HEK293 (cell line): ENCODE data around the gene CADM4.

ENCODE experiments used
- CTCF ChIA-PET: fragments of 350-600 bp; formaldehyde crosslinking; extraction: SDS; loops from one replicate; lab custom pipeline; 2021; ENCODE audit warnings: antibody characterized with exemption; lab: Yijun Ruan, JAX
- POLR2A ChIA-PET: fragments of 300-600 bp; formaldehyde crosslinking; extraction: SDS; loops from one replicate; lab custom pipeline; 2020; ENCODE audit warnings: antibody characterized with exemption, inconsistent platforms; lab: Yijun Ruan, JAX
- H3K27ac ChIP-seq: fragments of 200-500 bp; sonication (Bioruptor generic); 2 replicates; pipeline ENCODE4 v1.5.1; 2014; ENCODE audit warnings: low read depth, low read length, control low read depth, inconsistent platforms; ENCODE audit errors: extremely low read depth
- H3K36me3 ChIP-seq, 2 experiments: fragments of 200-500 bp in 1 of 2; sonication (Bioruptor generic) in 1 of 2; 1 replicate in 1 of 2; 2 replicates in 1 of 2; pipeline ENCODE4 v1.5.1; 2014 to 2017; ENCODE audit warnings: inconsistent platforms in 2 of 2, low read length in 2 of 2; ENCODE audit not compliant: control insufficient read depth in 2 of 2, insufficient read depth in 1 of 2
- H3K4me1 ChIP-seq: fragments of 200-500 bp; sonication (Bioruptor generic); 2 replicates; pipeline ENCODE4 v1.5.1; 2014; ENCODE audit warnings: mild to moderate bottlenecking, low read length, inconsistent platforms; ENCODE audit not compliant: control insufficient read depth, insufficient read depth
- H3K4me3 ChIP-seq: 2 replicates; pipeline ENCODE4 v1.5.1; 2011; ENCODE audit warnings: low read depth, mild to moderate bottlenecking, control low read depth, low read length, moderate library complexity
- H3K9me3 ChIP-seq: fragments of 200-500 bp; sonication (Bioruptor generic); 2 replicates; pipeline ENCODE4 v1.5.1; 2014; ENCODE audit warnings: low read depth, low read length, inconsistent platforms; ENCODE audit not compliant: control insufficient read depth, insufficient read depth
- GLIS1 ChIP-seq: fragments of 450-650 bp; formaldehyde crosslinking; IDR thresholded peaks from 2 replicates; pipeline ENCODE4 v1.5.1; 2016; ENCODE audit warnings: missing biosample characterization, missing genetic modification characterization
- PRDM1 ChIP-seq: fragments of 450-650 bp; formaldehyde crosslinking; IDR thresholded peaks from 2 replicates; pipeline ENCODE4; 2016; ENCODE audit warnings: missing biosample characterization, missing genetic modification characterization
- TSHZ1 ChIP-seq: fragments of 450-650 bp; formaldehyde crosslinking; IDR thresholded peaks from 2 replicates; pipeline ENCODE4 v1.5.1; 2016; ENCODE audit warnings: missing biosample characterization, missing genetic modification characterization, borderline replicate concordance
- ZBTB1 ChIP-seq: fragments of 450-650 bp; formaldehyde crosslinking; IDR thresholded peaks from 2 replicates; pipeline ENCODE4 v1.5.1; 2016; ENCODE audit warnings: missing biosample characterization, missing genetic modification characterization
- ZFP3 ChIP-seq: fragments of 450-650 bp; formaldehyde crosslinking; IDR thresholded peaks from 2 replicates; pipeline ENCODE4 v1.5.1; 2016; ENCODE audit warnings: low read depth, missing biosample characterization, missing genetic modification characterization
- ZFP37 ChIP-seq: fragments of 450-650 bp; formaldehyde crosslinking; IDR thresholded peaks from 2 replicates; pipeline ENCODE4 v1.5.1; 2016; ENCODE audit warnings: missing biosample characterization, missing genetic modification characterization
- ZNF148 ChIP-seq: fragments of 450-650 bp; formaldehyde crosslinking; IDR thresholded peaks from 2 replicates; pipeline ENCODE4 v1.5.0; 2017; ENCODE audit warnings: missing biosample characterization, missing genetic modification characterization, borderline replicate concordance
- ZNF169 ChIP-seq: fragments of 450-650 bp; formaldehyde crosslinking; IDR thresholded peaks from 2 replicates; pipeline ENCODE4 v1.5.1; 2016; ENCODE audit warnings: missing biosample characterization, missing genetic modification characterization
- ZNF175 ChIP-seq: fragments of 450-650 bp; formaldehyde crosslinking; IDR thresholded peaks from 2 replicates; pipeline ENCODE4 v1.5.1; 2016; ENCODE audit warnings: missing biosample characterization, missing genetic modification characterization
- ZNF23 ChIP-seq: fragments of 450-650 bp; formaldehyde crosslinking; IDR thresholded peaks from 2 replicates; pipeline ENCODE4 v1.5.1; 2016; ENCODE audit warnings: missing biosample characterization, missing genetic modification characterization, borderline replicate concordance
- ZNF24 ChIP-seq: fragments of 450-650 bp; formaldehyde crosslinking; IDR thresholded peaks from 2 replicates; pipeline ENCODE4 v1.5.1; 2016; ENCODE audit warnings: missing biosample characterization, missing genetic modification characterization
- ZNF274 ChIP-seq, 2 experiments: fragments of 200-500 bp in 1 of 2; fragments of 450-650 bp in 1 of 2; sonication (Bioruptor generic) in 1 of 2; formaldehyde crosslinking in 1 of 2; IDR thresholded peaks; 2 replicates each; pipeline versions ENCODE4 v1.5.1 to v1.6.1; 2014 to 2016; ENCODE audit warnings: borderline replicate concordance in 1 of 2, inconsistent platforms in 1 of 2, low read length in 1 of 2, missing biosample characterization in 1 of 2, missing genetic modification characterization in 1 of 2
- ZNF311 ChIP-seq: fragments of 450-650 bp; formaldehyde crosslinking; IDR thresholded peaks from 2 replicates; pipeline ENCODE4 v1.5.1; 2017; ENCODE audit warnings: missing biosample characterization, missing genetic modification characterization, borderline replicate concordance
- ZNF366 ChIP-seq: fragments of 450-650 bp; formaldehyde crosslinking; conservative IDR thresholded peaks from 2 replicates; pipeline ENCODE4 v1.5.1; 2016; ENCODE audit warnings: missing biosample characterization, missing genetic modification characterization
- ZNF548 ChIP-seq: fragments of 450-650 bp; formaldehyde crosslinking; IDR thresholded peaks from 2 replicates; pipeline ENCODE4 v1.5.1; 2016; ENCODE audit warnings: missing biosample characterization, missing genetic modification characterization
- ZNF621 ChIP-seq: fragments of 450-650 bp; formaldehyde crosslinking; IDR thresholded peaks from 2 replicates; pipeline ENCODE4 v1.5.1; 2017; ENCODE audit warnings: missing biosample characterization, missing genetic modification characterization
- ZNF645 ChIP-seq: fragments of 450-650 bp; formaldehyde crosslinking; IDR thresholded peaks from 2 replicates; pipeline ENCODE4; 2016; ENCODE audit warnings: missing biosample characterization, missing genetic modification characterization
- ZNF664 ChIP-seq: fragments of 450-650 bp; formaldehyde crosslinking; IDR thresholded peaks from 2 replicates; pipeline ENCODE4 v1.5.1; 2016; ENCODE audit warnings: missing biosample characterization, missing genetic modification characterization
- ZNF670 ChIP-seq: fragments of 450-650 bp; formaldehyde crosslinking; IDR thresholded peaks from 2 replicates; pipeline ENCODE4 v1.5.1; 2016; ENCODE audit warnings: missing biosample characterization, missing genetic modification characterization, low read depth
- ZNF768 ChIP-seq: fragments of 450-650 bp; formaldehyde crosslinking; IDR thresholded peaks from 2 replicates; pipeline ENCODE4 v1.5.1; 2018; ENCODE audit warnings: missing biosample characterization, mild to moderate bottlenecking, missing genetic modification characterization
- ZNF785 ChIP-seq: fragments of 450-650 bp; formaldehyde crosslinking; IDR thresholded peaks from 2 replicates; pipeline ENCODE4 v1.5.1; 2016; ENCODE audit warnings: missing biosample characterization, missing genetic modification characterization
- ZNF791 ChIP-seq: fragments of 450-650 bp; formaldehyde crosslinking; IDR thresholded peaks from 2 replicates; pipeline ENCODE4 v1.5.1; 2016; ENCODE audit warnings: missing biosample characterization, missing genetic modification characterization
- ZXDB ChIP-seq: fragments of 450-650 bp; formaldehyde crosslinking; IDR thresholded peaks from 2 replicates; pipeline ENCODE4 v1.5.1; 2016; ENCODE audit warnings: missing biosample characterization, missing genetic modification characterization
- TF ChIP-seq, protein P1 (sequence below): fragments of 450-650 bp; formaldehyde crosslinking; IDR thresholded peaks from 2 replicates; pipeline ENCODE4 v1.5.1; 2016; ENCODE audit warnings: missing biosample characterization, missing genetic modification characterization
- TF ChIP-seq, protein P2 (sequence below): fragments of 450-650 bp; formaldehyde crosslinking; IDR thresholded peaks from 2 replicates; pipeline ENCODE4 v1.5.1; 2016; ENCODE audit warnings: missing biosample characterization, missing genetic modification characterization
- TF ChIP-seq, protein P3 (sequence below): fragments of 450-650 bp; formaldehyde crosslinking; IDR thresholded peaks from 2 replicates; pipeline ENCODE4 v1.5.1; 2016; ENCODE audit warnings: missing biosample characterization, missing genetic modification characterization

CADM4 gene

GRCh38 chr19:43675906-43676305, 36.3 kb upstream of the CADM4 start:
- Histone ChIP-seq H3K9me3 (no peaks in the 10 kb centered on the region), H3K36me3 (no peaks in the 10 kb centered on the region; a peak in 1 of 3 replicates), H3K4me1 (peaks cover 27% of the 10 kb centered on the region), H3K27ac (no peak overlapping the region), H3K4me3 (no peak overlapping the region)
- CTCF ChIA-PET: interaction anchor here (1.0 to 1.2 kb wide), 2 partner anchors 23 to 92 kb away, joined by 3 to 5 read pairs; no protein-coding TSS in a partner anchor
- POLR2A ChIA-PET: no interaction called here
- no peak for TF ChIP-seq ZNF768 (tag by site-specific recombination)
- TF ChIP-seq, protein P1, sequence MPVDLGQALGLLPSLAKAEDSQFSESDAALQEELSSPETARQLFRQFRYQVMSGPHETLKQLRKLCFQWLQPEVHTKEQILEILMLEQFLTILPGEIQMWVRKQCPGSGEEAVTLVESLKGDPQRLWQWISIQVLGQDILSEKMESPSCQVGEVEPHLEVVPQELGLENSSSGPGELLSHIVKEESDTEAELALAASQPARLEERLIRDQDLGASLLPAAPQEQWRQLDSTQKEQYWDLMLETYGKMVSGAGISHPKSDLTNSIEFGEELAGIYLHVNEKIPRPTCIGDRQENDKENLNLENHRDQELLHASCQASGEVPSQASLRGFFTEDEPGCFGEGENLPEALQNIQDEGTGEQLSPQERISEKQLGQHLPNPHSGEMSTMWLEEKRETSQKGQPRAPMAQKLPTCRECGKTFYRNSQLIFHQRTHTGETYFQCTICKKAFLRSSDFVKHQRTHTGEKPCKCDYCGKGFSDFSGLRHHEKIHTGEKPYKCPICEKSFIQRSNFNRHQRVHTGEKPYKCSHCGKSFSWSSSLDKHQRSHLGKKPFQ: peak; percentile 82; the same call in 1 of the 2 replicates
- TF ChIP-seq ZNF664 (tag by site-specific recombination): no peak
- TF ChIP-seq ZNF621 (tag by site-specific recombination): peak; percentile 55; the same call in 1 of the 2 replicates
- TF ChIP-seq GLIS1 (tag by site-specific recombination): no peak
- TF ChIP-seq ZNF791 (tag by site-specific recombination): 0 out of 2 replicates have a peak, but pooled peaks have one; percentile 33
- peak; percentile 49; the same call in 1 of the 2 replicates for TF ChIP-seq ZNF785 (tag by site-specific recombination)
- no peak for TF ChIP-seq ZBTB1 (tag by site-specific recombination)
- no peak for TF ChIP-seq ZNF366 (tag by site-specific recombination)
- TF ChIP-seq ZNF548 (tag by site-specific recombination): 0 out of 2 replicates have a peak, but pooled peaks have one; percentile 40
- TF ChIP-seq ZNF175: no peak
- TF ChIP-seq ZNF169 (tag by site-specific recombination): no peak
- no peak for TF ChIP-seq PRDM1 (tag by site-specific recombination)
- TF ChIP-seq ZFP37 (tag by site-specific recombination): no peak
- TF ChIP-seq ZNF24: no peak
- 0 out of 2 replicates have a peak, but pooled peaks have one; percentile 29 for TF ChIP-seq ZNF645 (tag by site-specific recombination)
- peak; percentile 4; the same call in 1 of the 2 replicates for TF ChIP-seq ZNF148
- TF ChIP-seq ZNF23: 0 out of 2 replicates have a peak, but pooled peaks have one; percentile 50
- TF ChIP-seq ZNF670 (tag by site-specific recombination): no peak
- 0 out of 2 replicates have a peak, but pooled peaks have one; percentile 8 for TF ChIP-seq ZXDB
- TF ChIP-seq ZNF274 (IDR thresholded peaks at IDR 0.05; ENCODE audit: low read length): no peak
- TF ChIP-seq ZNF274 (tag by site-specific recombination; IDR thresholded peaks at IDR 0.05; ENCODE audit: borderline replicate concordance): no peak
- TF ChIP-seq, protein P2, sequence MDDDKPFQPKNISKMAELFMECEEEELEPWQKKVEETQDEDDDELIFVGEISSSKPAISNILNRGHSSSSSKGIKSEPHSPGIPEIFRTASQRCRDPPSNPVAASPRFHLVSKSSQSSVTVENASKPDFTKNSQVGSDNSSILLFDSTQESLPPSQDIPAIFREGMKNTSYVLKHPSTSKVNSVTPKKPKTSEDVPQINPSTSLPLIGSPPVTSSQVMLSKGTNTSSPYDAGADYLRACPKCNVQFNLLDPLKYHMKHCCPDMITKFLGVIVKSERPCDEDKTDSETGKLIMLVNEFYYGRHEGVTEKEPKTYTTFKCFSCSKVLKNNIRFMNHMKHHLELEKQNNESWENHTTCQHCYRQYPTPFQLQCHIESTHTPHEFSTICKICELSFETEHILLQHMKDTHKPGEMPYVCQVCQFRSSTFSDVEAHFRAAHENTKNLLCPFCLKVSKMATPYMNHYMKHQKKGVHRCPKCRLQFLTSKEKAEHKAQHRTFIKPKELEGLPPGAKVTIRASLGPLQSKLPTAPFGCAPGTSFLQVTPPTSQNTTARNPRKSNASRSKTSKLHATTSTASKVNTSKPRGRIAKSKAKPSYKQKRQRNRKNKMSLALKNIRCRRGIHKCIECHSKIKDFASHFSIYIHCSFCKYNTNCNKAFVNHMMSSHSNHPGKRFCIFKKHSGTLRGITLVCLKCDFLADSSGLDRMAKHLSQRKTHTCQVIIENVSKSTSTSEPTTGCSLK (tag by site-specific recombination): no peak
- no peak for TF ChIP-seq ZNF311 (tag by site-specific recombination)
- peak; percentile 7; the same call in 1 of the 2 replicates for TF ChIP-seq TSHZ1 (tag by site-specific recombination)
- TF ChIP-seq, protein P3, sequence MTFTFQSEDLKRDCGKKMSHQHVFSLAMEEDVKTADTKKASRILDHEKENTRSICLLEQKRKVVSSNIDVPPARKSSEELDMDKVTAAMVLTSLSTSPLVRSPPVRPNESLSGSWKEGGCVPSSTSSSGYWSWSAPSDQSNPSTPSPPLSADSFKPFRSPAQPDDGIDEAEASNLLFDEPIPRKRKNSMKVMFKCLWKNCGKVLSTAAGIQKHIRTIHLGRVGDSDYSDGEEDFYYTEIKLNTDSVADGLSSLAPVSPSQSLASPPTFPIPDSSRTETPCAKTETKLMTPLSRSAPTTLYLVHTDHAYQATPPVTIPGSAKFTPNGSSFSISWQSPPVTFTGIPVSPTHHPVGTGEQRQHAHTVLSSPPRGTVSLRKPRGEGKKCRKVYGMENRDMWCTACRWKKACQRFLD (tag by site-specific recombination): no peak
- TF ChIP-seq ZFP3 (tag by site-specific recombination): no peak
